ENCODE results near the gene KRTAP5-8. TPM values are rescaled to one million over a fixed set of nuclear protein-coding genes. Genes with fewer than 3 reads are reported as not detected.
"Not testable (repeated sequence)": the region's sequence is repeated elsewhere in the genome, so short reads cannot be mapped to it uniquely, and the experiment has no call there.

KRTAP5-8 gene
- total RNA-seq, 1 experiment from 2014 or later = not detected

DNA sequence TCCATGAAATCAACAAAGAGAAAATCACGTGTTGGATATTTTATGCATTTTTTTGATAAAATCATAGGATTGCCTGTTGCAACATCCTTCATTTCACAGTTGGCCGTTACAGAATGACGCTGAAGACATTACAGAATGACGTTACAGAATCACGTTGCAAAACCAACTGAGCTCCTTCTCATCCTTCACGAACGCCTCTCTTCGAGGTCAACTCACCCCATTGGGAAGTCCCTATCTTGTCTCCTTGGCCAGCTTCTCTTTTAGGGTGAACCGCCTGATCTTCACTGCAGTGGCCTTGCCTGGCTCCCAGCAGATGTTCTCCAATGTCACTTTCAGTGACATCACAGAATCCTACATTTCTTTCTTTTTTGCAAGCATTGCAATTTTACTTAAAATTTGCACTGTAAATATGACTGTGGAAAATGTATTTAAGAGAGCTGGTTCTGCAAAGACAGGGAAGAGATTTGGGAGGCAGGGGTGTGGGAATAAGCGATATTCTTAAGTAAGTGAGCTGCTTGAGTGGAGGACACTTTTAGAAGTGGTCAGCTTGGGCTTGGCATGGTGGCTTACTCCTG, 5.7 kb upstream of the KRTAP5-8 start:
- DNase-seq (ENCODE audit: low read depth, low spot score) = no peak
- no peak for TF ChIP-seq POLR2AphosphoS5 (IDR thresholded peaks at IDR 0.05; ENCODE audit: low read depth, low read length)
- TF ChIP-seq, protein P1, sequence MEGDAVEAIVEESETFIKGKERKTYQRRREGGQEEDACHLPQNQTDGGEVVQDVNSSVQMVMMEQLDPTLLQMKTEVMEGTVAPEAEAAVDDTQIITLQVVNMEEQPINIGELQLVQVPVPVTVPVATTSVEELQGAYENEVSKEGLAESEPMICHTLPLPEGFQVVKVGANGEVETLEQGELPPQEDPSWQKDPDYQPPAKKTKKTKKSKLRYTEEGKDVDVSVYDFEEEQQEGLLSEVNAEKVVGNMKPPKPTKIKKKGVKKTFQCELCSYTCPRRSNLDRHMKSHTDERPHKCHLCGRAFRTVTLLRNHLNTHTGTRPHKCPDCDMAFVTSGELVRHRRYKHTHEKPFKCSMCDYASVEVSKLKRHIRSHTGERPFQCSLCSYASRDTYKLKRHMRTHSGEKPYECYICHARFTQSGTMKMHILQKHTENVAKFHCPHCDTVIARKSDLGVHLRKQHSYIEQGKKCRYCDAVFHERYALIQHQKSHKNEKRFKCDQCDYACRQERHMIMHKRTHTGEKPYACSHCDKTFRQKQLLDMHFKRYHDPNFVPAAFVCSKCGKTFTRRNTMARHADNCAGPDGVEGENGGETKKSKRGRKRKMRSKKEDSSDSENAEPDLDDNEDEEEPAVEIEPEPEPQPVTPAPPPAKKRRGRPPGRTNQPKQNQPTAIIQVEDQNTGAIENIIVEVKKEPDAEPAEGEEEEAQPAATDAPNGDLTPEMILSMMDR (IDR thresholded peaks at IDR 0.05) = no peak
- TF ChIP-seq, protein P2, sequence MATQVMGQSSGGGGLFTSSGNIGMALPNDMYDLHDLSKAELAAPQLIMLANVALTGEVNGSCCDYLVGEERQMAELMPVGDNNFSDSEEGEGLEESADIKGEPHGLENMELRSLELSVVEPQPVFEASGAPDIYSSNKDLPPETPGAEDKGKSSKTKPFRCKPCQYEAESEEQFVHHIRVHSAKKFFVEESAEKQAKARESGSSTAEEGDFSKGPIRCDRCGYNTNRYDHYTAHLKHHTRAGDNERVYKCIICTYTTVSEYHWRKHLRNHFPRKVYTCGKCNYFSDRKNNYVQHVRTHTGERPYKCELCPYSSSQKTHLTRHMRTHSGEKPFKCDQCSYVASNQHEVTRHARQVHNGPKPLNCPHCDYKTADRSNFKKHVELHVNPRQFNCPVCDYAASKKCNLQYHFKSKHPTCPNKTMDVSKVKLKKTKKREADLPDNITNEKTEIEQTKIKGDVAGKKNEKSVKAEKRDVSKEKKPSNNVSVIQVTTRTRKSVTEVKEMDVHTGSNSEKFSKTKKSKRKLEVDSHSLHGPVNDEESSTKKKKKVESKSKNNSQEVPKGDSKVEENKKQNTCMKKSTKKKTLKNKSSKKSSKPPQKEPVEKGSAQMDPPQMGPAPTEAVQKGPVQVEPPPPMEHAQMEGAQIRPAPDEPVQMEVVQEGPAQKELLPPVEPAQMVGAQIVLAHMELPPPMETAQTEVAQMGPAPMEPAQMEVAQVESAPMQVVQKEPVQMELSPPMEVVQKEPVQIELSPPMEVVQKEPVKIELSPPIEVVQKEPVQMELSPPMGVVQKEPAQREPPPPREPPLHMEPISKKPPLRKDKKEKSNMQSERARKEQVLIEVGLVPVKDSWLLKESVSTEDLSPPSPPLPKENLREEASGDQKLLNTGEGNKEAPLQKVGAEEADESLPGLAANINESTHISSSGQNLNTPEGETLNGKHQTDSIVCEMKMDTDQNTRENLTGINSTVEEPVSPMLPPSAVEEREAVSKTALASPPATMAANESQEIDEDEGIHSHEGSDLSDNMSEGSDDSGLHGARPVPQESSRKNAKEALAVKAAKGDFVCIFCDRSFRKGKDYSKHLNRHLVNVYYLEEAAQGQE (IDR thresholded peaks at IDR 0.05; ENCODE audit: insufficient read depth in 1 of 2, low read depth in 2 of 2, low read length in 1 of 2) = no peak
- no peak for TF ChIP-seq SIN3A (IDR thresholded peaks at IDR 0.05; ENCODE audit: borderline replicate concordance, insufficient read depth, low read depth, low read length)
- TF ChIP-seq TCF7L2 (IDR thresholded peaks at IDR 0.05; ENCODE audit: low read depth, low read length) = no peak
- no TSS peak for BruUV-seq (replicated peaks)
- ATAC-seq = no peak
- no peaks in the 10 kb centered on the region for H3K4me1 ChIP-seq (ENCODE audit: control insufficient read depth, insufficient read depth, low read length)
- in situ Hi-C loops (cut with HindIII; ENCODE audit: low pct_unique_long_range_greater_than_20kb, low sequenced_read_pairs) (no loop called here), intact Hi-C loops (cut with micrococcal nuclease; ENCODE audit: unreplicated experiment) (no loop called here)
- CTCF ChIA-PET = no interaction called here
- H3K36me3 ChIP-seq (ENCODE audit: control insufficient read depth, insufficient read depth, low read length) = no peaks in the 10 kb centered on the region
- no peaks in the 10 kb centered on the region for H3K9me3 ChIP-seq (ENCODE audit: control insufficient read depth, insufficient read depth, low read depth, low read length)
- no peak overlapping the region for H3K4me3 ChIP-seq (ENCODE audit: low read depth in 2 of 2, low read length in 2 of 2)
- POLR2A ChIA-PET = interaction anchor here (0.7 kb wide), 1 partner anchor 749 kb away, joined by 3 read pairs; no protein-coding TSS in a partner anchor
- no peak overlapping the region for H3K27ac ChIP-seq (ENCODE audit: low read length)
- H3K27me3 ChIP-seq (ENCODE audit: control insufficient read depth, insufficient read depth, low read length) = no peaks in the 10 kb centered on the region

DNA sequence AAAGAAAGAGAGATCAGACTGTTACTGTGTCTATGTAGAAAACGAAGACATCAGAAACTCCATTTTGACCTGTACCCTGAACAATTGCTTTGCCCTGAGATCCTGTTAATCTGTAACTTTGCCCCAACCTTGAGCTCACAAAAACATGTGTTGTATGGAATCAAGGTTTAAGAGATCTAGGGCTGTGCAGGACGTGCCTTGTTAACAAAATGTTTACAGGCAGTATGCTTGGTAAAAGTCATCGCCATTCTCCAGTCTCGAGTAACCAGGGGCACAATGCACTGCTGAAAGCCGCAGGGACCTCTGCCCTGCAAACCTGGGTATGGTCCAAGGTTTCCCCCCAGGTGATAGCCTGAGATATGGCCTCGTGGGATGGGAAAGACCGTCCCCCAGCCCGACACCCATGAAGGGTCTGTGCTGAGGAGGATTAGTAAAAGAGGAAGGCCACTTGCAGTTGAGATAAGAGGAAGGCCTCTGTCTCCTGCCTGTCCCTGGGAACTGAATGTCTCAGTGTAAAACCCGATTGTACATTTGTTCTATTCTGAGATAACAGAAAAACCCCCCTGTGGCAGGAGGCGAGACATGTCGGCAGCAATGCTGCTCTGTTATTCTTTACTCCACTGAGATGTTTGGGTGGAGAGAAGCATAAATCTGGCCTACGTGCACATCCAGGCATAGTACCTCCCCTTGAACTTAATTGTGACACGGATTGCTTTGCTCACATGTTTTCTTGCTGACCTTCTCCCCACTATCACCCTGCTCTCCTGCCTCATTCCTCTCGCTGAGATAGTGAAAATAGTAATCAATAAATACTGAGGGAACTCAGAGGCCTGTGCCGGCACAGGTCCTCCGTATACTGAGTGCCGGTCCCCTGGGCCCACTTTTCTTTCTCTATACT, 2.9 kb upstream of the KRTAP5-8 start:
- ATAC-seq; H3K4me1 ChIP-seq (ENCODE audit: control insufficient read depth, insufficient read depth, low read length); POLR2A ChIA-PET; H3K4me3 ChIP-seq (ENCODE audit: low read depth in 2 of 2, low read length in 2 of 2); in situ Hi-C loops (cut with HindIII; ENCODE audit: low pct_unique_long_range_greater_than_20kb, low sequenced_read_pairs); H3K27me3 ChIP-seq (ENCODE audit: control insufficient read depth, insufficient read depth, low read length); H3K27ac ChIP-seq (ENCODE audit: low read length); H3K36me3 ChIP-seq (ENCODE audit: control insufficient read depth, insufficient read depth, low read length); intact Hi-C loops (cut with micrococcal nuclease; ENCODE audit: unreplicated experiment); CTCF ChIA-PET; H3K9me3 ChIP-seq (ENCODE audit: control insufficient read depth, insufficient read depth, low read depth, low read length); DNase-seq (ENCODE audit: low read depth, low spot score); BruUV-seq (replicated peaks): not testable (repeated sequence)

DNA sequence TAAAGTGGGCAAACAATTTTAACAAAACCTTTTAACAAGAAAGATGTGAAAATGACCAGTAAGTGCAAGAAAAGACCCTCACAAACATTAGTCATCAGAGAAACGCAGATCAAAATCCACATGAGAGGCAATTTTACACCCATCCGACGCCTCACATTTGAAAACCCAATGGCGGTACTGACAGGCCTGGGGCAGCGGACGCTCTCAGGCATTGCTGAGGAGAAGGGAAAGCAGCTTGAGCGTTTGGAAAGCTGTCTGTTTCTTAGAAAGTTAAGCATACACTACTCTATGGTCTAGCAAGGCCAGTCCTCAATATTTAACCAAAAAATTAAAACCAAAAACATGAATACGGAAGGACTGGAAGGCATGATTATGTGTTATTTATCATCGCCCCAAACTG, 2.0 kb upstream of the KRTAP5-8 start:
- ChIA-PET POLR2A (no interaction called here), CTCF (no interaction called here)
- Histone ChIP-seq H3K4me1 (ENCODE audit: control insufficient read depth, insufficient read depth, low read length) (no peaks in the 10 kb centered on the region), H3K4me3 (ENCODE audit: low read depth in 2 of 2, low read length in 2 of 2) (no peak overlapping the region), H3K36me3 (ENCODE audit: control insufficient read depth, insufficient read depth, low read length) (no peaks in the 10 kb centered on the region), H3K9me3 (ENCODE audit: control insufficient read depth, insufficient read depth, low read depth, low read length) (no peaks in the 10 kb centered on the region), H3K27ac (ENCODE audit: low read length) (no peak overlapping the region), H3K27me3 (ENCODE audit: control insufficient read depth, insufficient read depth, low read length) (no peaks in the 10 kb centered on the region)
- no TSS peak for BruUV-seq (replicated peaks)
- ATAC-seq = no peak
- DNase-seq (ENCODE audit: low read depth, low spot score) = no peak
- in situ Hi-C loops (cut with HindIII; ENCODE audit: low pct_unique_long_range_greater_than_20kb, low sequenced_read_pairs) = no loop called here
- TF ChIP-seq POLR2AphosphoS5 (IDR thresholded peaks at IDR 0.05; ENCODE audit: low read depth, low read length) (no peak), SIN3A (IDR thresholded peaks at IDR 0.05; ENCODE audit: borderline replicate concordance, insufficient read depth, low read depth, low read length) (no peak)
- TF ChIP-seq, protein P1 (IDR thresholded peaks at IDR 0.05) = no peak
- intact Hi-C loops (cut with micrococcal nuclease; ENCODE audit: unreplicated experiment) = no loop called here
